Thyroid gland (tissue), 4 donors: ENCODE measurements around the gene TAS2R41.

ENCODE experiments used
- CTCF ChIP-seq, 6 experiments: fragments of 200-600 bp in 3 of 6; fragments of 450-650 bp in 3 of 6; sonication (generic) in 3 of 6; IDR thresholded peaks; one replicate each; pipeline ENCODE4 v1.5.1; 2016 to 2019; ENCODE audit warnings: antibody characterized with exemption in 6 of 6, mild to moderate bottlenecking in 2 of 6, inconsistent platforms in 1 of 6, moderate library complexity in 1 of 6
- POLR2A ChIP-seq, 2 donors: fragments of 450-650 bp; IDR thresholded peaks; one replicate each; pipeline ENCODE4 v1.6.1; 2017; ENCODE audit warnings: antibody characterized with exemption in 2 of 2, mild to moderate bottlenecking in 2 of 2, moderate library complexity in 1 of 2

DNA sequence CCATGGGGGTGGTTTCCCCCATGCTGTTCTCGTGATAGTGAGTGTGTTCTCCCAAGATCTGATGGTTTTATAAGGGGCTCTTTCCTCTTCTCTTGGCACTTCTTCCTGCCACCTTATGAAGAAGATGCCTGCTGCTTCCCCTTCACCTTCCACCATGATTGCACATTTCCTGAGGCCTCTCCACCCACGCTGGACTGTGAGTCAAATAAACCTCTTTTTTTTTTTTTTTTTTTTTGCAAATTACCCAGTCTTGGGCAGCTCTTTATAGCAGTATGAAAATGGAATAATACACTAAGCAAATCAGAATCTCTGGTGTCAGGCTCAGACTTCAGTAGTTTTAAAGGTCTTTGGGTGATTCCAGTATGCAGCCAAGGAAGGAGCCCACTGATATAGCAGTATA lies 28.2 kb downstream of the TAS2R41 start:
- TF ChIP-seq CTCF (IDR thresholded peaks at IDR 0.05) = no peak
- no peak for TF ChIP-seq POLR2A (IDR thresholded peaks at IDR 0.05)
